Mesendoderm (in vitro differentiated cells): ENCODE measurements around the gene FBXW5.

Experiments used
- DNase-seq: peaks from one replicate; pipeline ENCODE4 v3.0.0; 2013
- H2AK5ac ChIP-seq: 2 replicates; pipeline ENCODE4 v1.6.1; 2013; ENCODE audit warnings: low read length, inconsistent platforms
- H2BK120ac ChIP-seq: 2 replicates; pipeline ENCODE4 v1.6.1; 2013; ENCODE audit warnings: low read depth, mild to moderate bottlenecking, low read length, moderate library complexity, mixed read lengths
- H2BK15ac ChIP-seq: replicated peaks from 2 replicates; pipeline ENCODE4 v1.6.1; 2013; ENCODE audit warnings: low read depth, mild to moderate bottlenecking, moderate library complexity
- H2BK5ac ChIP-seq: 2 replicates; pipeline ENCODE4 v1.6.1; 2013; ENCODE audit warnings: low read length, inconsistent platforms
- H3K18ac ChIP-seq: 2 replicates; pipeline ENCODE4 v1.6.1; 2013; ENCODE audit warnings: mild to moderate bottlenecking, low read length, mixed read lengths
- H3K23ac ChIP-seq: one replicate; pipeline ENCODE4 v1.6.1; 2013; ENCODE audit warnings: low read length
- H3K27ac ChIP-seq: 2 replicates; pipeline ENCODE4 v1.5.1; 2013; ENCODE audit warnings: low read depth, mild to moderate bottlenecking, inconsistent platforms, low read length, moderate library complexity
- H3K27me3 ChIP-seq: 2 replicates; pipeline ENCODE4 v1.6.1; 2013; ENCODE audit warnings: low read length, control low read depth, mild to moderate bottlenecking, inconsistent platforms; ENCODE audit not compliant: insufficient read depth, poor library complexity
- H3K36me3 ChIP-seq: 2 replicates; pipeline ENCODE4 v1.6.1; 2013; ENCODE audit warnings: low read length, inconsistent platforms; ENCODE audit not compliant: control insufficient read depth, insufficient read depth
- H3K4ac ChIP-seq: one replicate; pipeline ENCODE4 v1.6.1; 2013; ENCODE audit warnings: low read depth, mild to moderate bottlenecking, low read length, moderate library complexity
- H3K4me1 ChIP-seq: 2 replicates; pipeline ENCODE4 v1.6.1; 2013; ENCODE audit warnings: low read depth, low read length, inconsistent platforms; ENCODE audit not compliant: control insufficient read depth
- H3K4me2 ChIP-seq: 2 replicates; pipeline ENCODE4 v1.6.1; 2013; ENCODE audit warnings: low read length
- H3K4me3 ChIP-seq: 2 replicates; pipeline ENCODE4 v1.5.1; 2013; ENCODE audit warnings: mild to moderate bottlenecking, low read length
- H3K56ac ChIP-seq: one replicate; pipeline ENCODE4 v1.6.1; 2013; ENCODE audit warnings: low read length
- H3K79me1 ChIP-seq: 2 replicates; pipeline ENCODE4 v1.6.1; 2013; ENCODE audit warnings: low read length, inconsistent platforms
- H3K79me2 ChIP-seq: 2 replicates; pipeline ENCODE4 v1.6.1; 2013; ENCODE audit warnings: mild to moderate bottlenecking, low read length; ENCODE audit not compliant: control insufficient read depth, insufficient read depth
- H3K9ac ChIP-seq: 2 replicates; pipeline ENCODE4 v1.6.1; 2013; ENCODE audit warnings: low read length, inconsistent platforms
- H4K5ac ChIP-seq: one replicate; pipeline ENCODE4 v1.6.1; 2013; ENCODE audit warnings: low read length
- H4K8ac ChIP-seq: one replicate; pipeline ENCODE4 v1.6.1; 2013; ENCODE audit warnings: low read depth, mild to moderate bottlenecking, control low read depth, low read length, moderate library complexity
- WGBS: extraction: QIAGEN DNeasy Blood & Tissue Kit; methylation state at CpG from one replicate; pipeline ENCODE4 v1.1.7; 2013; ENCODE audit warnings: low lambda C conversion rate, missing lambda C conversion rate; ENCODE audit not compliant: insufficient coverage; ENCODE audit errors: extremely low coverage; 5-methylcytosine and 5-hydroxymethylcytosine counted together

Gene FBXW5

GRCh38 chr9:136946228-136947027, 1.9 kb upstream of the FBXW5 start:
- H3K18ac ChIP-seq: no peak overlapping the region

GRCh38 chr9:136945333-136946227, 1.0 kb upstream of the FBXW5 start:
- Histone ChIP-seq H3K18ac (no peak overlapping the region), H2BK15ac (no peak overlapping the region), H3K79me1 (peaks cover 2% of the 10 kb centered on the region), H3K4me2 (no peak overlapping the region), H3K36me3 (peaks cover 5% of the 10 kb centered on the region), H3K4ac (no peak overlapping the region), H3K27ac (no peak overlapping the region), H3K79me2 (peaks cover 3% of the 10 kb centered on the region), H4K5ac (no peak overlapping the region), H4K8ac (no peak overlapping the region), H3K4me3 (no peak overlapping the region), H3K27me3 (no peaks in the 10 kb centered on the region), H3K23ac (no peak overlapping the region), H2BK120ac (no peak overlapping the region), H3K4me1 (no peaks in the 10 kb centered on the region), H2AK5ac (no peak overlapping the region), H3K9ac (no peak overlapping the region), H3K56ac (no peak overlapping the region), H2BK5ac (no peak overlapping the region)
- no CpG with 5 or more reads among the region's 30 CpGs for WGBS
- no peak for DNase-seq

More at GRCh38 chr9:136946228-136947027, 1.9 kb upstream of the FBXW5 start:
- Histone ChIP-seq H2BK5ac (no peak overlapping the region), H3K27ac (no peak overlapping the region), H3K4me3 (no peak overlapping the region), H2BK15ac (no peak overlapping the region), H3K4me1 (no peaks in the 10 kb centered on the region), H2AK5ac (no peak overlapping the region), H4K5ac (no peak overlapping the region), H3K4ac (no peak overlapping the region), H2BK120ac (no peak overlapping the region), H3K36me3 (peaks cover 3% of the 10 kb centered on the region), H3K56ac (no peak overlapping the region), H3K4me2 (no peak overlapping the region), H3K9ac (no peak overlapping the region), H3K79me2 (peaks cover 3% of the 10 kb centered on the region), H3K27me3 (no peaks in the 10 kb centered on the region), H3K79me1 (peaks cover 2% of the 10 kb centered on the region), H4K8ac (no peak overlapping the region), H3K23ac (no peak overlapping the region)
- DNase-seq: no peak
- WGBS: no CpG with 5 or more reads among the region's 27 CpGs

- peak overlapping the region; percentile 99 for H3K23ac ChIP-seq
These were observed 373 bp downstream of the FBXW5 start for GRCh38 chr9:136944212-136944518.

GRCh38 chr9:136943291-136944211, 987 bp downstream of the FBXW5 start:
- H2BK5ac ChIP-seq: no peak overlapping the region
- H3K79me1 ChIP-seq: peaks cover 2% of the 10 kb centered on the region
- peak overlapping the region; percentile 81 for H3K4me2 ChIP-seq
- no peak overlapping the region for H4K8ac ChIP-seq
- H3K4me1 ChIP-seq: no peaks in the 10 kb centered on the region
- H3K4me3 ChIP-seq: peak overlapping the region; percentile 47
- peak overlapping the region; percentile 39 for H3K4ac ChIP-seq
- no peak overlapping the region for H2BK120ac ChIP-seq
- H3K79me2 ChIP-seq: peaks cover 3% of the 10 kb centered on the region
- WGBS: no CpG with 5 or more reads among the region's 61 CpGs
- H3K56ac ChIP-seq: peak overlapping the region; percentile 94
- H3K18ac ChIP-seq: peak overlapping the region; percentile 57
- H3K9ac ChIP-seq: peak overlapping the region; percentile 94
- no peaks in the 10 kb centered on the region for H3K27me3 ChIP-seq
- H4K5ac ChIP-seq: no peak overlapping the region
- DNase-seq: peak; percentile 39
- no peak overlapping the region for H3K23ac ChIP-seq
- peaks cover 8% of the 10 kb centered on the region for H3K36me3 ChIP-seq
- H3K27ac ChIP-seq: peak overlapping the region; percentile 74
- no peak overlapping the region for H2AK5ac ChIP-seq
- H2BK15ac ChIP-seq: no peak overlapping the region

More at GRCh38 chr9:136944212-136944518, 373 bp downstream of the FBXW5 start:
- Histone ChIP-seq H3K27me3 (no peaks in the 10 kb centered on the region), H2AK5ac (no peak overlapping the region), H3K4me1 (no peaks in the 10 kb centered on the region), H3K4ac (peak overlapping the region; percentile 39), H3K36me3 (peaks cover 8% of the 10 kb centered on the region), H4K5ac (no peak overlapping the region), H3K79me2 (peaks cover 3% of the 10 kb centered on the region), H3K18ac (peak overlapping the region; percentile 57), H3K4me2 (peak overlapping the region; percentile 81), H3K79me1 (peaks cover 2% of the 10 kb centered on the region), H2BK120ac (peak overlapping the region; percentile 16), H3K56ac (peak overlapping the region; percentile 94), H2BK5ac (no peak overlapping the region), H3K4me3 (peak overlapping the region; percentile 47), H2BK15ac (no peak overlapping the region), H3K27ac (peak overlapping the region; percentile 74), H4K8ac (no peak overlapping the region), H3K9ac (peak overlapping the region; percentile 94)
- peak; percentile 54 for DNase-seq
- no CpG with 5 or more reads among the region's 45 CpGs for WGBS

GRCh38 chr9:136942881-136943230, 1.7 kb downstream of the FBXW5 start:
- no CpG with 5 or more reads among the region's 16 CpGs for WGBS
- Histone ChIP-seq H3K79me1 (peaks cover 2% of the 10 kb centered on the region), H3K4ac (no peak overlapping the region), H3K27ac (no peak overlapping the region), H3K18ac (no peak overlapping the region), H3K56ac (peak overlapping the region; percentile 94), H2AK5ac (no peak overlapping the region), H3K4me3 (no peak overlapping the region), H3K23ac (no peak overlapping the region), H3K4me2 (no peak overlapping the region), H2BK5ac (no peak overlapping the region), H3K27me3 (no peaks in the 10 kb centered on the region), H3K4me1 (no peaks in the 10 kb centered on the region), H4K5ac (no peak overlapping the region), H3K79me2 (peaks cover 3% of the 10 kb centered on the region), H4K8ac (no peak overlapping the region), H3K9ac (no peak overlapping the region), H2BK15ac (no peak overlapping the region), H2BK120ac (no peak overlapping the region), H3K36me3 (peaks cover 8% of the 10 kb centered on the region)
- DNase-seq: no peak
